NCI-H69 (cell line): ENCODE results near the gene MEIOB.
"Not testable (repeated sequence)": the region's sequence is repeated elsewhere in the genome, so short reads cannot be mapped to it uniquely, and the experiment has no call there.

Source experiments
- DNase-seq: peaks from one replicate; lab custom pipeline; 2025; lab: John Stamatoyannopoulos, UW

The MEIOB gene

DNA sequence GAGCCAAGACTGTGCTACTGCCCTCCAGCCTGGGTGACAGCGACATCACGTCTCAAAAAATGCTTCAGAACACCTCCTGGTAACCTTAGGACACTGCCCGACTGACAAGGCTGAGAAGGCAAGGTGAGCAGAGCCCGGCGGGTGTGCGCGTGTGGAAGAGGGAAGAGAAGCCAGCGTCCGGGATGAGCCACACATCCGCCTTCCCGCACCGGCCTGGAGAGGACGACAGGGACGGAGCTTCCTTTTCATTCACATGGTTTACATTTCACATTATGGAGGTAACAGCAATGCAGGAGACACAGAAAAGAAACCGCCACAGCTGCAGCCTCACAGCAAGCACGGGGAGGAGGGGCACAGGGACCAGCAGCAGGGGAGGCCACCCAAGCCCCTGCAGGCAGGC is 61.9 kb downstream of the MEIOB start:
- no peak for DNase-seq

DNA sequence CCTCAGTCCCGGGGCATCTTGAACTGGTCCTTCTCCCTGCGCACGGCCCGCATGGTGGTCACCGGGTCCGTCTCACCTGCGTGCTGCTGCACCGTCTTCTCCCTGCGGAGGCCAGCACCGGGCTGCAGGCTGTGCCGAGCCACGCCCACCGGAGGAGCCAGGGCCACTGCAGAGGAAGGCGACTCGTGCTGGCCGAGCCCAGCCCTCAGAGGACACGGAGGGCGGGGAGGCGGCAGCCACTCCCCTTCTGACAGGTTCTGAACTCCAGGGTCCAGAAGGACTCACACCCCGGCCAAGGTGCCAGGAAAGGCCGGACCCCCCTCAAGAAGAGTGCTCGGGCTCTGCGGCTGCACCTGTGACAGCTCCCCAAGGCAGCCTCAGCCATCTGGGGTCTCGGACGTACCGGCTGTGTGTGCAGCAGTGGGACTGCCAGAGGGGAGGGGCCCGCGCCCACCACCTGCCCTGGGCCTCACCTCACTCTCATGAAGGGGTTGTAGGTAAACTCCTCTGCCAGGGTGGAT is 62.6 kb downstream of the MEIOB start:
- no peak for DNase-seq

DNA sequence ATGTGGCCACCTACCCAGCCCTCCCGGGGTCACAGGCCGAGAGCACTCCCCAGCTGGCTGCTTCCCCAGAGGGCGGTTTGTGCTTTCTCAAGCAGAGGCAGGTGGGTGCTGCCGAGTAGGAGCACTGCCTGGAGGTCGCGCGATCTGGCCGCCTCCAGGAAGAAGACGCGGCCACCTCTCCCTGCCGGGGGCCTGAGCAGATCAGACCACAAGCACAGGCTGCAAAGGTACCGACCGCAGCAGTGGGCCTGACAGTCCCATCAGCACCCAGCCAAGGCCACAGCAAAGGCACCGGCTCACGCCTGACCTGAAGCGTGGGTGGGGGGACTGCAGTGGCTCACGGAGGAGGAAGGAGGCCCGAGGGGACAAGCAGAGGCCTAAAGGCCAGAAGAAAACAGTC is 63.3 kb downstream of the MEIOB start:
- DNase-seq, result no peak

DNA sequence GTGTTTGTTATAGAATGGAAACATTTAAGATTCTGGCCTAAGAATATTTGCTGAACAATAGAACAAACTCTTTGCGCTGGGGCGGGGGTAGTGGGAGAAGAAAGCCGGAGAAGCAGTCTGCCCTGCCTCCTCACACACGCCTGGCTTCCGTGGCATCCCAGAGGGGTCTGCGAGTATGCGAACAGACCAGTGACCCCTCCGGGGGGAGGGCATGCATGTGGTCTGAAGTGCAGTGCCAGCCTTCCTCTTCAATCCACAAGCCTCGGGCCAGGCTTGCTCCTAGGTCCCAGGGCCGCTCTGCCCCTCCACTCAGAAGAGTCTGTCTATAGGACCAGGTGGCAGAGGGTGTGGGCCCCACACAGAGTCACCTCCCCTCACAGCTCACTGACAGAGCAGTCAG is 64.3 kb downstream of the MEIOB start:
- DNase-seq, result no peak

DNA sequence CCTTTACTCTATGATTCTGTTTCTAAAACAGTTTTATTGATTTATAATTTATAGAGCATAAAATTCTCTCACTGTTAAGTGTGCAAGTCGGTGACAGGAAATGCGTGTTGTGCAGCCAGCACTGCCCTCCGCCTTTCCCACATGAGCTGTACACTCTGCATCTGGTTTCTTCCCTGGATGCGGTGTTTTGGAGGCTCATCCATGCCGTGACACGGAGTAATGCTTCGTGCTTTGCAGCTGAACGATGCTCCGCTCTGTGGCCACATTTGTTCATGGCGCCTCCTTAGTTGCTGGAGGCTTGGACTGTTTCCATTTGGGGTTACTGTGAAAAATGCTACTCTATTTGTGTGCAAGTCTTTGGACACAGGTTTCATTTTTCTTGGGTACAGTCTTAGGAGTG is 71.3 kb downstream of the MEIOB start:
- DNase-seq, result no peak

DNA sequence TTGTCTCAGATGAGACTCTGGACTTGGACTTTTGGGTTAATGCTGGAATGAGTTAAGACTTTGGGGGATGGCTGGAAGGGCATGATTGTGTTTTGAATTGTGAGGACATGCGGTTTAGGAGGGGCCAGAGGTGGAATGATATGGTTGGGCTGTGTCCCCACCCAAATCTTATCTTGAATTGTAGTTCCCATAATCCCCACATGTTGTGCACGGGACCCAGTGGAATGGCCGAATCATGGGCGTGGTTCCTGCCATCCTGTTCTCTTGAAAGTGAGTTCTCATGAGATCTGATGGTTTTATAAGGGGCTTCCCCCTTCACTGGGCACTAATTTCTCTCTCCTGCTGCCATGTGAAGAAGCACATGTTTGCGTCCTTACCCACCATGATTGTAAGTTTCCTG is 72.7 kb downstream of the MEIOB start:
- not testable (repeated sequence) for DNase-seq

DNA sequence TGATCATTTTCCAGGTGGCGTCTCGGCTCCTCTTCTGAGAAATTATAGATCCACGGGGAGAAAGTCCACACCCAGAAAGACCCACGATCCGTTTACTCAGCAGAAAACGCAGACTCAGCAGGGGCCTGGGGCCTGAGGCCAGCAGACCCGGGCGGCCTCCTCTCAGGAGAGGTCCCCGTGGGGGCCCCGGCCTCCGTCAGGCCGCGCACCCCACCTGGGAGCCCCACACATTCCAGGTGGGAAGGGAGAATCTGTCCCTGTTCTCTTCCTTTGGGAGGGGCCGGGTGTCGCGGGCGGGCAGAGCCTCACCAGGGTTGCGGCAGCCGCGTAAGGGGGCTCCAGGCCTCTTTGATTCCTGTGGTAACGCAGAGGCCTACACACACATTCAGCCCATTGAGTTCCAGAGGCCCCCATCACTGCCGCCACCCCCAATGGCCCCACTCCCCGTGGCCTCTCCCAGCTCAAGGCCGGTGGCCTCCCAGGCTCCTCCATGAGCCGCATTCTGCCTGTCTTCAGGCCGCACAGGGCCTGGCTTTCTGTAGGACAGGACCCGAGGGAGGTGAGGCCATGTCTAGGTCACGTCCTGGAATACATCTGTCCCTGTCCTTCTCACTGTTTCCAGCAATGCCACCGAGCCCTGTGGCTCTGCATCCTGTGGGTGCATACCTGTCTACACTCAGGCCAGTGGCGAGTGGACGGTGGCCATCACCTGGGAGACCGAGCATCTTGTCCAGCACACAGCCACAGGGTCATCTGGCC is 76.9 kb downstream of the MEIOB start:
- no peak for DNase-seq

DNA sequence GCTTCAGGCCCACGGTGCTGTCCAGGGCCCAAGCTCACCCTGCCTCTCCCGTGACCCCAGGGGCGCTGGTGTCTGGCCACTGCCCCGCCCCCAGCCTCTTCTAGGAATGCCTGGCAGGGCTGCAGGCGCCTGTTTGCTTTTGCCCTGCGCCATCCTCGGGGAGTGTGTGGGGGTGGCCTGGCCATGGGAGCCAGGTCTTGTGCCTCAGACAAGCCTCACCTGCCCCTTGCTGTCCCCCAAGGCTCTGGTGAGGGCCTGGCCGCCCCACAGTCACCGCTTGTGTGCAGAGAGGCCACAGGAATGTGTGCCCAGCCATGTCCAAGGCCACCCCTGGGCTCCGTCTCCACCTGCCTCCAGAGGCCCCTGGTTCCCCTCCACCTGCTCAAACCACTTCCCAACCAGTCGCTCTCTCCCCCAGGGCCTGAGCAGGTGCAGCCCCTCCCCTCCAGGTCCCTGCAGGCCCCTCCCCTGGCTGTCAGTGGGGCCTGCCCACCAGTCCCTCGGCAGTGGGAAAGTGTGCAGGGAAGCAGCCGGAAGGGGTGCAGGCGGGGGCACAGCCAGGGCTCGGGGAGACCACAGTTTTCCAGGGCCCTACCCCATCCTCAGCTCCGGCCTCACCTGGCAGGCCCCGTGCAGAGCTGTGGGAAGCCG is 77.6 kb downstream of the MEIOB start:
- no peak for DNase-seq

DNA sequence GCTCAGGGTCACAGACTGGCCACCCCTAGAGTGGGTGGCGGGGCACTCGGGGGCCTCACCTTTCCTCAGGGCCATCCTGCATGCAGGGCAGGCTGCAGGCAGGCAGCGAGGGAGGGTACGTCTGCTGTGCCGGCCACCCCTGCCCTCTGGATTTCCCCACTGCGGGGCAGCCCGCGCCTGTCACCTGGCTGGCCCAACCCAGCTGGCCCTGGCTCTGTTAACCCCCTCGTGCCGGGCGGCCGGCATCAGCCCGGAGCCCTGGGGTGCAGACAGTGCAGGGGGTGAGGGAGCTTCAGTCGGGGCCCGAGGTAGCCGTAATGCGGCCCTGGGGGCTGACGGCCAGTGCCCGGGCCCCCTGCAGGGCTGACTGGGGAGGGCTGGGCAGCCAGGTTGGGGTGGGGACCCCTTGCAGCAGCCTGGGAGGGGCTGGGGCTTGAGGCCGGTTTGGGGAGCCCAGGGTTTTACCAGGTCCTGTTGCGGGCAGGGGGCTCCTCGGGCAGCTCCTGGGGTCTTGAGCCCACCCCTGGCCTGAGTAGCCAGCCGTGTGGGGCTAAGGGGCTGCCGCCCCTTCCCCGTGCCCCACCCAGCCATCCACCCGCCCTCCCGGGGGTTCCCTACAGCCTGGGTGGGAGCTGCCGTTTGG is 78.3 kb downstream of the MEIOB start, which contains the start of gene IGFALS:
IGFALS (minus strand) TSS at position 128 of the 643 bp plus-strand sequence; CDS start at position 75, 53 bp downstream.
- no peak for DNase-seq

DNA sequence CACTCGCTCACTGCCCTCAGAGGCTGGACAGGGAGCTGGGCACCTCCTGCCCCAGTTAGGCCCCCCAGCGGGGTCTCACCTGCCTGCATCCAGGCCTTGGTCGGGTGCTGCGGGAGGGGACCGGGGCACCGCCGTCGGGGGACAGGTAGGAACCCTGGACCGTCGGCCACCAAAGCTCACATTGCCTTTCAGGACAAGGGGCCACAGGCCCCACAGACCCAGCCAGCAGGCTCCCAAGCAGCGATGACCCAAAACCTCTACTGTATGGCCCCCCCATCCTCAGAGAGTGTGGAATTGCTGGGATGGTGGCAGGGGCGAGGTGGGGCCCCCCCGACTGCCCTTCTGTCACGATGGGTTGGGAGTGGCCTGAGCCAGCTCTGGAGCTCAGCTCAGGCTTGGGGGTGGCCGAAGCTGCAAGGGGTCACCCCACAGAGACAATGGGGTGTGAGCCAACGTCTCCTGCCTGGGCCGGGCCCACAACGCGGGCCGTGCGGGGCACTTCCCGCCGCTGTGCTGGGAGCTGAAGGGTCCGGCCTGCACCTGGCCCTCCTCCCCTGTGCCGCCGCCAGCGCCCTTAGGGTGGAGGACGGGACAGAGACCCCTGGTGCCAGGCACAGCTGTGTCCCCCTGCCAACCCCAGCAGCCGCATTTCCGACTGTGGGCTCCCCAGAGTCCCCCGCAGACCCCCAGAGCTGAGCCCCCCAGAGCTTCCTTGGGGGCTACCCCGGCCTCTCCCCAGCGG is 79.0 kb downstream of the MEIOB start:
- no peak for DNase-seq

DNA sequence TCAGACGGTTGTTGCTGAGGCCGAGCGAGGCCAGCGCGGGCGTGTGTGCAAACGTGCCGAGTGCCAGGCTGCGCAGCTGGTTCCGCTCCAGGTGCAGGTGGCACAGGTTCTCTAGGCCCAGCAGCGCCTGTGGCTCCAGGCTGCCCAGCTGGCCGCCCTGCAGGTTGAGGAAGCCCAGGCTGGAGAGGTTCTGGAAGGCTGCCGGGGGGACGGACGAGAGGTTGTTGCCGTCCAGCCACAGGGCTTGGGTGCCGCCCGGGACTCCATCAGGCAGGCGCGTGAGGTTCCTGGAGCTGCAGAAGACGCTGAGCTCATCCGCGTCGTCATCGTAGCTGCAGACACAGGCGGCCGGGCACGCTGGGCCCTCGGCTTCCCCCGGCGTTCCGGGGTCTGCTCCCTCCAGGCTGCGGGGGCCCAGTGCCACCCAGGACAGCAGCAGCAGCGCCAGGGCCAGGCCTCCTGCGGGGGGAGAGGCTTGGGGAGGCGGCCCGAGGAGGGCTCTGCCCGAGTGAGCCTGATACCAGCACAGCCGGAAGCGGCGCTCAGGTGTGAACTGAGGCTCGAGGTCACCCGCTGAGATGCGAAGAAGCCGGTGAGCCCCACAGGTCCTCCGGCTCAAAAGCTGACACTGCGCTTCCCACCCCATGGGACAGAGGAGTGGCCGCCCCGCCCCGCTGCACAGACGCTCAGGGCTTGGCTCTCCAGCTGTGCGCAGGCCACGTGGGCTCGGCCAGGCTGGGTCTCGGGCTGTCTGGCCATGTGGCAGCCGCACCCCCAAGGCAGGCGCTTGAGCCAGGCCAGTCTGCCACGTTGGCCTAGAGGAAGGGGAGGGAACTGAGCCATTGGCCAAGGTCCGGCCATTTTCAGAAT is 79.8 kb downstream of the MEIOB start:
- DNase-seq, result no peak

DNA sequence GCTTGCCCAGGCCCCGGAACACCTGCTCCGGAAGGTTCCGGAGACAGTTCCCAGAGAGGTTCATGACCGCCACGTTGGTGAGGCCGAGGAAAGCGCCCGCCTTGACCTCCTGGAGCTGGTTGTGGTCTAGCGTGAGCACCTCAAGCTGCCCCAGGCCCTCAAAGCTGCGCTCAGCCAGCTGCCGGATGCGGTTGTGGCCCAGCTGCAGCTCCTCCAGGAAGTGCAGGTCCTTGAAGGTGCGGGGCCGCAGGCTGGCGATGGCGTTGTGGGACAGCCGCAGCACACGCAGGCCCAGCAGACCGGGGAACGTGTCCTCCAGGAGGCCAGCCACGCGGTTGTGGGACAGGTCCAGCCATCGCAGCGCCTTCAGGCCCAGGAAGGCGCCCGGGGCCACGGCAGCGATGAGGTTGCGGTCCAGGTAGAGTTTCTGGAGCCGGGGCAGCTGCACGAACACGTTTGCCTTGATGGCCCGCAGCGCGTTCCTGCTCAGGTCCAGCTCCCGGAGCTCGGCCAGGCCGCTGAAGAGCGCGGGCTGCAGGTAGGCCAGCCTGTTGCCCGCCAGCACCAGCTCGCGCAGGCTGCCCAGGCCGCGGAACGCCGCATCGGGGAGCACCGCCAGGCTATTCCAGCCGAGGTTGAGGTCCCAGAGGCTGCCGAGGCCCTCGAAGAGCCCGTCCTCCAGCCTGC is 80.6 kb downstream of the MEIOB start:
- no peak for DNase-seq

DNA sequence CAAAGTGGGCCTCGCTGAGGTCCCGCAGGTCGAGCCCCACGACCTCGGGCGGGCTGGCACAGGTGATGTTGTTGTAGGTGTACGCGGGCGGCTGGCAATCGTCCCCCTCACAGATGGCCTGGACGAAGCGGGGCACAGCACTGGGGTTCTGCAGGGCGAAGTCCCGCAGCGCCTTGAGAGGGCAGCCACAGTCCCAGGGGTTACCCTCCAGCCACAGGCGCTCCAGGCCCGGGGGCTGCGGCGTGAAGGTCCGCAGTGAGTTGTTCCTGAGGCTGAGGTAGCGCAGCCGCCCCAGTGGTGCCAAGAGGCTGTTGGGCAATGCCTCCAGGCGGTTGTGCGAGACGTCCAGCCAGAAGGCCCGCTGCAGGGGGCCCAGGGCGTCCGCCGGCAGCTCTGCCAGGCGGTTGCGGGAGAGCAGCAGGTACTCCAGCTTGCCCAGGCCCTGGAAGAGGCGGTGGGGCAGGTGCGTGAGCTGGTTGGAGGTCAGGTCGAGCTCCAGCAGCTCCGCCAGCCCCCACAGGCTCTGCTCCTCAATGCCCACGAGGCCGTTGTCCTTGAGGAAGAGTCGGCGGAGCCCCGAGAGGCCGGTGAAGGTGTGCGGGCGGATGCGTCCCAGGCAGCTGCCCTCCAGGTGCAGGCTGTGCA is 81.2 kb downstream of the MEIOB start:
- no peak for DNase-seq

DNA sequence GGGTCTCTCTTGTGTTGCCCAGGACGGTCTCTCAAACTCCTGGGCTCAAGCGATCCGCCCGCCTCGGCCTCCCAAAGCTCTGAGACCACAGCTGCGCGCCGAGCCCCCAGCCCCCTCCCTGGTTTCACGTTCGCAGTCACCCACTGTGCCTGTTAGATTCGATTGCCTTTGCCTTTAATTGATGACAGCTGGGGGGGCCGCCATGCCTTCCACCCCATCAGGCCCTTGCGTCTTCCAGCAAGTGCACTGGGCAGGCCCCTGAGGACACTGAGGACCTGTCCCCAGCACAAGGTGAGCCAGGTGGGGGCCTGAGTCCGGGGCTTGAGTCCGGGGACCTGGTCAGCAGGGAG is 81.7 kb downstream of the MEIOB start:
- no peak for DNase-seq

DNA sequence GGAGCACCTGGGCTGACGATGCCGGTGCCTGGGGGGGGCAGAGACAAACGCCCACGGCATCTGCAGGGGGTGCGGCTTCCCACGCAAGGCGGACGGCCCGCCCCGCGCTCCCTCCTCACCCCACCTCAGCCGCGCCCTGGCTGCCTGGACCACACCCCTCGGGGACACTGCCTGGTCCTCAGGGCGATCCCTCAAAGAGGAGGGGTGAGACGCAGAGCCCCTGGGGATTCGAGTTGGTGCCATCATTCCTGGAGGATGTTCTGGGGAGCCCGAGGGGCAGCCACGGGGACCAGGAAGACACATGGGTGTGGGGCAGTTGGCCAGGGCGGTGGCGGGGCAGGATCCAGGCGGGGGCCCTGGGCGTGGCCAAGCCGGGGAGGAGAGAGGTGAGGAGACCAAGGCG is 82.3 kb downstream of the MEIOB start:
- DNase-seq, result no peak

DNA sequence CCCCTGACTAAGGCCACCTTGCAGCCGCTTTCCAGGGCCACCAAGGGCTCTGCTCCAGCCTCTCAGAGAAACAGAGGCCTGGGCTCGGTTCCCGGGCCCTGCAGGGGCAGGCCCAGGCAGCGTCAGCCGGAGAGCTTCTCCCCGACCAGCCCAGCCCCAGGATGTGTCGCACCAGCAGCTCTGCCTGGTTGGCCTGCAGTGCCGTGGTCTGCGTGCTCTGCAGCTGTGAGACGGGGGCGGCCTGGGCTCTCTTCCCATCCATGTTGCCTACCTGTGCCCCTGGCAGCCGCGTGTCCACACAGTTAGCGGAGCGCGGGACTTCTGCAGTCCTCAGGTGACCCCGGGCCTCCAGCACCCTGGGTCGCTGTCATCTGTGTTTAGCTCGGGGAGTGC is 83.3 kb downstream of the MEIOB start:
- DNase-seq, result no peak

DNA sequence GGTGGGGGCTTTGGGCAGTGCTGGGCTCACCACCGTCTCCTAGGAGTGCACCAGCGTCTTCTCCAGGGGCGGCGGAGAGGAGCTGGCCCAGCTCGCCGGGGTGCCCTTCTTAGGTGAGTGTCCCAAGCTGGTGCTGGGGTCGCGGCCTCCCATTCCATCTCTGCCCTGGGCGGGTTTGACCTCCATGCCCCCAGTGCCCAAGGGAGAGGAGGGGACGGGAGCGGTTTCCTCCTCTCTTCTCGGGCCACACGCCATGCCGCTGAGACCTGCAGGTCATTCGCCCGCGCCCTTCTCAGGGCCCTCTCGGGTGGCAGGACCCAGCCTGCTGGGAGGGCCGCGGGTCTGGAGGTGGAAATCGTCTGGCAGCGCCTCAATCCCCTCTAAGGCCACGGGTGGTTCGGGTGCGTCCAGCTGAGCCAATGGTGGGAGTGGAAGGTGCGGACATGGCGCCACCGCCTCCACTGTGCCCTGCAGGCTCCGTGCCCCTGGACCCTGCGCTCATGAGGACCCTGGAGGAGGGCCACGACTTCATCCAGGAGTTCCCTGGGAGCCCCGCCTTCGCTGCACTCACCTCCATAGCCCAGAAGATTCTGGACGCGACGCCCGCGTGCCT is 83.8 kb downstream of the MEIOB start:
- no peak for DNase-seq

DNA sequence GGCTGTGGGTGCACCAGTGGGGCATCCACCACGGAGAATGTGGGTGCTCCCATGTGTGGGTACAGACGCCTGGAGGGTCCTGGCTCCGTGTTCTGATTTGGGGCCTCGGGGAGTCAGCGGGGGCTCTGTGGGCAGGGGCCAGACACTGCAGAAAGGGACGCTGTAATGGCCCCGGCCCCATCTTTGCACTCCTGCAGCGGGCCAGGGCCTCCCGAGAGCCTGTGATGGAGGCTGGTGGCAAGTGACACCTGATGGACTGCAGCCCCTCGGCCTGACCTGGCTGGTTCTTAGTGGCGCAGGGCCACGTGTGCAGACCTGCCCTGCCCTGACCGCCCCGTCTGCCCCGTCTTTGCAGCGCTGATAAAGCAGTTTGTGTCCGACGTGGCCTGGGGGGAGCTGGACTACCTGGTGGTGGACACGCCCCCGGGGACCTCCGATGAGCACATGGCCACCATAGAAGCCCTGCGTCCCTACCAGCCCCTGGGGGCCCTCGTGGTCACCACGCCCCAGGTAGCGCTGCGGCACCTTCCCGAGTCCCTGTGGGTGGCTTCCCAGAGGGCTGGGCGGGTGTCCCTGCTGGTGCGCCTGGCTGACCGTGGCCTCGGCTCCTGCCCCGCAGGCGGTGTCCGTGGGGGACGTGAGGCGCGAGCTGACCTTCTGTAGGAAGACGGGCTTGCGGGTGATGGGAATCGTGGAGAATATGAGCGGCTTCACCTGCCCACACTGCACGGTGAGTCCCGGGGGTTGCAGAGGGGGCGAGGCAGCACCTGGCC is 84.5 kb downstream of the MEIOB start:
- no peak for DNase-seq

DNA sequence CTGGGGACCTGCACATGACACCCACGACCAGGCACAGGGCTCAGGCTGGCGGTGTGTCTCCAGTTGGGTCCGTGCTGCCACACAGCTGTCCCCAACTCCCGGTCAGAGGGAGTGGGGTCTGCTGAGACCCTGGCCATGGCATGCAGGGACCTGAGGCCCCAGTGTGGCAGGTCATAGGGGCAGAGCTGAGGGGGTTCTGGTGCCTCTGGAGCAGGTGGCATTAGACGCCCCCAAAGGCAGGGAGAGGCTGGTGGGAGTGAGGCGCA is 85.0 kb downstream of the MEIOB start:
- DNase-seq, result no peak
